ENCODE results near the gene LCE4A.

Gene LCE4A

DNA sequence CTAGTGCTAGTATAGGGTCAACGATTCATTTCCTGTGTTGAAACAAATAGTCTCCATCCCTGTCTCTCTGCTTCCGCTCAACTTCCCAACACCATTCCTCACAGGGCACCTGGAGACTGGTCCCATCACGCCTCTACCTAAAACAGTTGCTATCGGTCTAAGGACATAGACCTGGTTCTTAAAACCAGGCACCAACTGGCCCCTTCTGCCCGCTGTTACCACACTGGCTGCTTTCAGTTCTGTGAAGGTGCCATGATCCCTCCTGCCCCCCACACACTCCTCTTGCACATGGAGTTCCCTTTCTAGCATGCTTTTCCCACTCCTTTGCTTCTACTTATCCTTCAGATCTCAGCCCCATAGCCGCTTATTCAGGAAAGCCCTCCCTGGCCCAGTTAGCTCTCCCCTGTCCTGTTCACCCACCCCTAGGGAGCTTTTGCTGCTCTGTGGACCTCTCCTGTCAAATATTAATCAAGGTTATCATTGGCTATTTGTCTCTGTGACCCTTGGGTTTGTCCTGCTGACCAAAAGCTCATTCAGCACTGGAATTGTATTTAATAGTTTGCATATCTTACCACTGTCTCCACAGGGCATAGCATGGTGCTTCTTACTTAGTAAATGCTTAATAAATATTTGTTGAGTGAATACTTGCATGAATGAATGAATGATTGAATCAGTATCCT lies 37.9 kb downstream of the LCE4A start:
- DNase-seq (ENCODE audit: low read depth in 1 of 2, low spot score in 1 of 2) = no peak

DNA sequence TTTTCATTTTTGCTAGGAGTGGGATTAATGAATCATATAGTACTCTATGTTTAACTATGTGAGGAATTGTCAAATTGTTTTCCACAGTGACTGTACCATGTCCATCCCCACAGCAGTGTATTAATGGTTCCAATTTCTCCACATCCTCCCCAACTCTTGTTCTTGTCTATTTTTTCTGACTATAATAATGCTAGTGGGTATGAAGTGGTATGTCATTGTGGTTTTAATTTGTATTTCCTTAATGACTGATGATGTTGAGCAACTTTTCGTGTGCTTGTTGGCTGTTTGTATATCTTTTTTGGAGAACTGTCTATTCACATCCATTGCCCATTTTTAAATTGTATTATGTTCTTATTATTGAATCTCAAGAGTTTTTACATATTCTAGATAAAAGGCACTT lies 39.9 kb downstream of the LCE4A start:
- DNase-seq (ENCODE audit: low read depth in 1 of 2, low spot score in 1 of 2) = no peak

GRCh38 chr1:152752225-152752624 lies 44.3 kb downstream of the LCE4A start:
- DNase-seq (ENCODE audit: low read depth in 1 of 2, low spot score in 1 of 2) = no peak

GRCh38 chr1:152753586-152753985 lies 45.6 kb downstream of the LCE4A start:
- DNase-seq (ENCODE audit: low read depth in 1 of 2, low spot score in 1 of 2) = no peak

DNA sequence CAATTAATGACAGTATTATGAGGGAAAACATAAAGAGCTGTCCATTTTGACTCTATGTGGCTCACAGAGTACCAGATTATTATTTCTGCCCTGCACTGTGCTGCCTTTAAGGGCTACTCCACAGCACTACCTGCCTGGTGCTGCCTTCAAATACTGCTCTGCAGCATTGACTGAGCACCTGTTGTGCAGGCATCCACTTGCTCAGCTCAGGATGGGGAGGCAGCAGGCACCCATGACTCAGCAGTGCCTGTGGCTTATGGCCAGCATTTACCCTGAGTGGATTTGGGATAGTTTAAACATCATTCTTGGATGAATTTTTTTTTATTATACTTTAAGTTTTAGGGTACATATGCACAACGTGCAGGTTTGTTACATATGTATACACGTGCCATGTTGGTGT lies 48.9 kb downstream of the LCE4A start:
- DNase-seq (ENCODE audit: low read depth in 1 of 2, low spot score in 1 of 2) = no peak

GRCh38 chr1:152757747-152758146 lies 49.8 kb downstream of the LCE4A start, which contains the start of gene KPRP:
KPRP (plus strand) TSS chr1:152758025; CDS start chr1:152759589, 1,564 bp downstream.
- DNase-seq (ENCODE audit: low read depth in 1 of 2, low spot score in 1 of 2) = no peak

- no peak for DNase-seq (ENCODE audit: low read depth in 1 of 2, low spot score in 1 of 2)
Observed at GRCh38 chr1:152758636-152759035, 50.7 kb downstream of the LCE4A start.

Data from activated CD4-positive, alpha-beta T cell treated with anti-CD3 and anti-CD28 coated beads, Interleukin-2, amount 50 U/mL, for 24 hours (primary cell).